22Rv1 (cell line): ENCODE results near the gene IFI27.

Experiments used
- H3K27ac ChIP-seq: fragments of 450-650 bp; 2 replicates; pipeline ENCODE4 v1.5.1; 2017
- ZFX ChIP-seq: fragments of 450-650 bp; IDR thresholded peaks from 2 replicates; pipeline ENCODE4 v1.6.1; 2017; ENCODE audit warnings: antibody characterized with exemption, borderline replicate concordance
- TF ChIP-seq, protein P1 (sequence below): fragments of 450-650 bp; IDR thresholded peaks from 2 replicates; pipeline ENCODE4 v1.5.1; 2017; ENCODE audit warnings: mild to moderate bottlenecking

IFI27 gene

DNA sequence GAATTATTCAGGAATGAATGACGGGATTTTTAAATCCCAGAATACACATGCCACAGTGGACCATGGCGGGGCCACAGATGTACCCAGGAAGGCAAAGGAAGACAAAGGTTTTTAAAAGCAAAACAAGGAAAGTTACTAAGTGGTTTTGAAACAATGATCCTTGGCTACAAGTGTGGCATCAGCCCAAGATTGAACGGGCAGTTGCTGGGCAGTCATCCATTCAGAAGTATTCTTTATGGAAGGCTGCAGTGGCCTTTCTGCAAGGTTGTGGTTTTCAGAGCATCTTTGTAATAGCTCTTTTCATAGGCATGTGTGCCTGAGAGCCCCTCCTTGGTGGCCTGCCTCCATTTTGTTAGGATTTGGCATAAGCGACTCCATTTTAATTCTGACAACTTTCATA, 13.4 kb upstream of the IFI27 start:
- H3K27ac ChIP-seq: no peak overlapping the region
- TF ChIP-seq, protein P1, sequence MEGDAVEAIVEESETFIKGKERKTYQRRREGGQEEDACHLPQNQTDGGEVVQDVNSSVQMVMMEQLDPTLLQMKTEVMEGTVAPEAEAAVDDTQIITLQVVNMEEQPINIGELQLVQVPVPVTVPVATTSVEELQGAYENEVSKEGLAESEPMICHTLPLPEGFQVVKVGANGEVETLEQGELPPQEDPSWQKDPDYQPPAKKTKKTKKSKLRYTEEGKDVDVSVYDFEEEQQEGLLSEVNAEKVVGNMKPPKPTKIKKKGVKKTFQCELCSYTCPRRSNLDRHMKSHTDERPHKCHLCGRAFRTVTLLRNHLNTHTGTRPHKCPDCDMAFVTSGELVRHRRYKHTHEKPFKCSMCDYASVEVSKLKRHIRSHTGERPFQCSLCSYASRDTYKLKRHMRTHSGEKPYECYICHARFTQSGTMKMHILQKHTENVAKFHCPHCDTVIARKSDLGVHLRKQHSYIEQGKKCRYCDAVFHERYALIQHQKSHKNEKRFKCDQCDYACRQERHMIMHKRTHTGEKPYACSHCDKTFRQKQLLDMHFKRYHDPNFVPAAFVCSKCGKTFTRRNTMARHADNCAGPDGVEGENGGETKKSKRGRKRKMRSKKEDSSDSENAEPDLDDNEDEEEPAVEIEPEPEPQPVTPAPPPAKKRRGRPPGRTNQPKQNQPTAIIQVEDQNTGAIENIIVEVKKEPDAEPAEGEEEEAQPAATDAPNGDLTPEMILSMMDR: no peak
- no peak for TF ChIP-seq ZFX

DNA sequence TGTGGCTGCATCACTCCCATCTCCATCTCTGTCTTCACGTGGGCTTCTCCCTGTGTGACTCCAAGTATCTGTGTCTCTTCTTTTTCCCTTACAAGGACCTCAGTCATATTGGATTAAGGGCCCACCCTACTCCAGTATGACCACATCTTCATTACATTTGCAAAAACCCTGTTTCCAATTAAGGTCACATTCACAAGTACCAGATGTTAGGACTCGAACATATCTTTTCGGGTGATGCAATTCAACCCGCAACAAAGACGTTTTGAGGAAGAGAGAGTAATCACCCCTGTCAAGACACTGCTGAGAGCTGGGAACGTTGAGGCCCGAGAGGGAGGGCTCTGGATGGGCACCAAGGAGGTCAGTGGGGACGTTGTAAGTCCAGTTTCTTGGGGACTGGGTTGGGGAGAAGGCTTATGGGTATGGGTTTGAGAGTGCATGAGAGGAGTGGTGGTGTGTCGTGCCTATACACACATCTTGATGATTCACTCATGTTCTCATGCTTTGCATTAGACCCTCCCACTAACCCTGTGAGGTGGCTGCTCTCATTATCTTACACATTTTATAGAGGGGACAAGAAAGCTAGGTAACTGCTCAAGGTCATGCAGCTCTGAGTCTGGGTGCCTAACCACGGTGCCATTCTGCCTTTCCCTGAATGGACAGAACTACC, 12.1 kb upstream of the IFI27 start:
- no peak for TF ChIP-seq ZFX

DNA sequence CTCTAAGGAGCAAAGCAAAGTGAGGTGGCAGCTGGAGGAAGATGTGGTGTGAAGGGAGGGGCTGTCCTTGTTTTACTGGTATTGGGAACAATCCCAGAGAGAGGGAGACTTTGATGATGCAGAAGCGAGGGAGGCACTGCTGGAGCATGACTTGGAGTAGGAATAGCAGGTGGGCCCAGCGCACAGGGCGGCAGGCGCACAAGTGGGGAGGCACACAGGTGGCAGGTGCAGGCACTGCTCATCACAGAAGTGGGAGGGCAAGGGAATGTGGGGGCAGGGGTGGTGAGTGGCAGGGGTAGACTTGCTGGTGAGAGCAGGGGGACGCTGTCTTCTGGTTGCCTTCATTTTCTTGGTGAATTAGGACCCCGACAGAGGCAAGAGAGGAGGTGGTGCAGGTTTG, 11.5 kb upstream of the IFI27 start:
- TF ChIP-seq ZFX: no peak
- TF ChIP-seq, protein P1: no peak
- H3K27ac ChIP-seq: no peak overlapping the region

More for the DNA sequence above, 12.1 kb upstream of the IFI27 start:
- H3K27ac ChIP-seq: no peak overlapping the region

DNA sequence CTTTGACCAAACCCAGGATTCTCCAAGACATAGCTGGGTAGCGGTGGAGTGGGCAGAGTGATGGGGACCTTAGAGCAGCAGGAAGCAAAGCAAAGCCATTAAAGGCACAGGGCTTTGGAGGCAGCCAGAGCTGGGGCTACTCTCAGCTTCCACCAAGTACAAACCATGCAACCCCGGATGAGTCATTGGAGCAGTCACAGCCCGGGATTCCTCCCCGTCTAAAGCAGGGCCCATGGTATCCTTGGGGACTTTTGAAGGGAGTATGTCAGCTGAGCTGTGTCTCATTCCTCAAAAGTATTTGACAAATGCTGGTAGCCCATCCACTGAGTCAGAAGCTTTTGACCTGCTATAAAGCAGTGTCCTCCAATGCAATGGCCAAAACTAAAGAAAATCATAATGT, 9.7 kb upstream of the IFI27 start:
- TF ChIP-seq, protein P1: no peak
- TF ChIP-seq ZFX: no peak
- H3K27ac ChIP-seq: no peak overlapping the region

DNA sequence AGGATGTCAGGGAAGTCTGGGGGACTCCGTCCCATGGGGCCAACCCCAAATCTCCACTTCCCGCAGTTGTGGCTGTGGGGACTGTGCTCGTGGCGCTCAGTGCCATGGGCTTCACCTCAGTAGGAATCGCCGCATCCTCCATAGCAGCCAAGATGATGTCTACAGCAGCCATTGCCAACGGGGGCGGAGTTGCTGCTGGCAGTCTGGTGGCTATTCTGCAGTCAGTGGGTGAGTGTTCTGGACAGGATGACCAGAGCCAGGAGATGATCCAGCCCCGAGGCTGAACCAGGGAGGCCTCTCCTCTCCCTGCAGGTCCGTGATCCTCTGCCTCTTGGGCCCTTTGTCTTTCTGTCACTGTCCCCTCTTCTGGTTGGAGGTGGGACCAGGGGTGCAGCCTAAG, 8.8 kb upstream of the IFI27 start:
- TF ChIP-seq, protein P1: no peak
- no peak for TF ChIP-seq ZFX
- H3K27ac ChIP-seq: no peak overlapping the region

DNA sequence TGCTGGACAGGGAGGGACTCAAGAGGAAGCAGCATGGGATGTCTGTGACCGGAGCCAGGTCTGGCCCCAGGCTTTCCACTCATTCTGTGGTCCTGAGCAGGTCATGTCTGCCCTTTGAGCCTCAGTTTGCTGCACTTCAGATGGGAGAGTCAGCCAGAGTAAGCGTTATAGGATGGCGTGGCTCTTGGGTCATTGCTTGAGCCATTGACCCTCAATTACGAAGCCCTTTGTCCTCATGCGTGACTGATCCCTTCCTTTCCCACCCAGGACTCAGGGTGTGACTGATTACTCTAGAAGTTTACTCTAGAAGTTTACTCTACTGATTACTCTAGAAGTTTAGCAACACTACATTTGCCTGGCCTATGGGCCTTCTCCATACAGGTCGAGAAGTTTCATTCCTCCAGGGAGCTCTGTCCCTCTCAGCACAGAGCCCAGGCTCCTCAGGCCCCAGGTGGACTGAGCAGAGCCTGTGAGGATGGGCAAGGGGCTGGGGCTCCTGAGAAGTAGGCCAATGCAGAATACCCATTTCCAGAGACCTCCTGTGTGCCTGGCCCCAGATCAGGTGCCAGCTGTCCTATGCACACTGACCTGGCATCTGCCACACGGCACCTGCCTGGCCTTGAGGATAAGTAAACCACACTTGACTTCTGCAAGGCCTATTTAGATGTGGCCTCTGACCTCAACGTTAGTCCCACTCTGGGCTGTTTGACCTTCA, 7.6 kb upstream of the IFI27 start:
- TF ChIP-seq, protein P1: no peak
- no peak for TF ChIP-seq ZFX
- no peak overlapping the region for H3K27ac ChIP-seq

DNA sequence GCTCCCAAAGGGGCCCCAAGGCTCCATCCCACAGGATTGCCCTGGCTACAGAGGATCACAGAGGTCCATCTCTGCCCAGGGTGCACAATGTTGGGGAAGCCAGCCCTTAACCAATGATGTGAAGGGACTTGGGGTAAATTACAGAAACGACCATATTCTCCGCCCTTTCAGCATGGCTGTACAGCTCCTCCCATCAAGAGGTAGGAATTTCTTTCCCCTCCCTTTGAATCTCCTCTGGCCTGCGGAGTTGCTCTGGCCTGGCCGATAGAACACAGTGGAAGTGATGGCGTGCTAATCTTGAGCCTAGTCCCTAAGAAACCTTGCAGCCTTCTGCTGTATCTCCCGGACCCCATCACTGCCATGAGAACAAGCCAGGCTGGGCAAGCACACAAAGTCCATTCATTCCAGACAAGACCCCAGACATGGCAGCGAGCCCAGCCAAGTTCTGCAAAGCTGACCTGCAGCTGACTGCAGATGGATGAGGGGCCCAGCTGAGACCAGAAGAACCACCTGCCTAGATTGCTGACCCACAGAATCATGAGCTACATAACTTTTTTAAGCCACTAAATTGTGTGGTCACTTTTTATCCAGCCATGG, 6.9 kb upstream of the IFI27 start:
- H3K27ac ChIP-seq: no peak overlapping the region
- no peak for TF ChIP-seq ZFX
- TF ChIP-seq, protein P1: no peak
